Limb (tissue), 2 donors: ENCODE results near the gene FAM193B.
"Not testable (repeated sequence)": the region's sequence is repeated elsewhere in the genome, so short reads cannot be mapped to it uniquely, and the experiment has no call there.

Source experiments
- DNase-seq, 2 donors: peaks; one replicate each; pipeline ENCODE4 v3.0.0-alpha.2; 2016; ENCODE audit errors: extremely low spot score in 2 of 2

FAM193B gene

GRCh38 chr5:177487975-177488374 lies 66.4 kb downstream of the FAM193B start:
- DNase-seq: no peak

GRCh38 chr5:177487144-177487543 lies 67.2 kb downstream of the FAM193B start:
- no peak for DNase-seq

DNA sequence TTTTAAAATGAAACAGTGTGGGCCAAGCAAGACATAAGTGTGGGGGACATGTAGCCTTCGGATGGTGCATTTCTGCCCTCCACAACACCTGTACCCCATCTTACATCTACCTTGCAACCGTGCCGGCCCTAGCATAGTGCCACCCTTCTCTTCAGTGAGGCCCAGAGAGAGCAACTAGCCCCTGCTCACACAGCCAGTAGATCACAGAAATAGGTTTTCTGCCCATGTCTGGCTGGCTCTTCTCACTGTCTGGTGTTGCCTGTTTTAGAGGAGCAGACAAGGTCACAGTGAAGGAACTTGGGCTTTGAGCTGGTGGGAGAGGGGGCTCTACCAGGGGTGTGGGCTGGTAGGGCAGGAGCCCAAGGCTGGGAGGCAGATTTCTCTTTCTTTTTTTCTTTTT lies 68.1 kb downstream of the FAM193B start:
- DNase-seq: no peak

- not testable (repeated sequence) for DNase-seq
These were observed 68.6 kb downstream of the FAM193B start for GRCh38 chr5:177485753-177486152.

DNA sequence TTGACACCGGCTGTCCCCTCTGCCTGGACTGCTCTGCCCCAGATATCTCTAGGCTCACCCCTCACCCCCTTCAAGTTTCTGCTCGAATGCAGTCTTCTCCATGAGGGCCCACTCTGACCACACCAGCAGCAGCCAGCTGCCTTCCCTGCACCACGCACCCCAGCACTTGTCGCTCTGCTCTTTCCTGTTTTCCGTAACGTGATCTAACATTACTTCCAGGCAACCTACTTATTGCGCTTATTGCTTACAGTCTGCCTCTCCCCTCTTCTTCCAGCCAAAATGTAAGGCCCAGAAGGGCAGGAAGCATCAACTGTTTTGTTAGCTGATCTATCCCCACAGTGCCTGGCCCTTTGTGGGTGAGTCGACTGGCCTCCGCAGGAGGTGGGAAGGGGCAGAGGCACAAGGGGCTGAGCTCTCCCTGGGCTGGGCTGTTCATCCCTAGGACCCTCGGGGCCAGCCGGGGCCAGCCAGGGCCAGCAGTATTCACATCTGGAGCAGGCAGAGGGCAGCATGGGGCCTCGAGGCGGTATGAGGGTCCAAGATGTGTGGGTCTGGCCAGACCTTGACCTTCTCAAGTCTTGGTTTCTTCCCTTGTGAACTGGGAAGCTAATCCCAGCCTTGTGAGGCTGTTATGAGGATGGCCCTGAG lies 69.3 kb downstream of the FAM193B start:
- DNase-seq: no peak

- DNase-seq: no peak
These were observed 70.1 kb downstream of the FAM193B start for GRCh38 chr5:177483994-177484901.

- DNase-seq: no peak
These were observed 71.3 kb downstream of the FAM193B start for GRCh38 chr5:177483042-177483441.

DNA sequence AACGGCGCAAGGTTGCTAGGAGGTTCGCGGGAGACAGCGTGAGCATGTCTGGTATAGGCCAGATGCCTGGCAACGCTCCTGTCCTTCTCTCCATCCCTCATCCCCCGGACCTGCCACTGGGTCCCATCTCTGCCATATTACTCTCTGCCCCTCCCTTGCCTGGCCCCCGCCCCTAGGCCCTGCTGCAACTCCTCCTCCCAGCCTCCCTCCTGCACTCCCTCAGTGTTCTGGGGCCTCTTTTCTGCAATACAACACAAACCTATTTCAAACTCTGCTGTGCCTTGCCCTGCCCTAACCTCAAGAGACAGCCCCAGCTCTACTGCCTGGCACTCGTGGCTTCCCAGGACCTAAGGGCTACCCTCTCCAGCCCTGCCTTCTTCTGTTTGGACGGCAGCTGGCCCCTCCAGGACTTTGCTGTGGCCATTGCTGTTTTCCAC lies 72.0 kb downstream of the FAM193B start:
- DNase-seq: no peak

DNA sequence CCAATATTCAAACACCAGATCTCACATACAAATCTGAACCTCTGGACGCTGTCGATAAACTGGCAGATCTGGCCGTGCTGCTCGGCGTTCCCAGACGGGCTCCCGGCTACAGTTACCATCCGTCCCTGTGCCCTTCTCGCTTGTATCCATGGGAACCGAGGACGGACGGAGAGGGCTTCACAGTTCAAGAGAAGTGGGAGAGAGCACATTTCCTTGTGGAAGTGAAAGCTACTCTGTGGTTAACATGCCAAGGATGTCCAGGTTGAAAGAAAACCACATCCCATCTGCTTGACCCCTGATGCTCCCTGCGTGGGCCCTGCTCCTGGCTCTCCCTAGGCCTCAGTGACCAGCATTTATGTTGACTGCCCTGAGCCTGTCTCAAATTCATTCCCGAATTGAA lies 74.6 kb downstream of the FAM193B start:
- no peak for DNase-seq

DNA sequence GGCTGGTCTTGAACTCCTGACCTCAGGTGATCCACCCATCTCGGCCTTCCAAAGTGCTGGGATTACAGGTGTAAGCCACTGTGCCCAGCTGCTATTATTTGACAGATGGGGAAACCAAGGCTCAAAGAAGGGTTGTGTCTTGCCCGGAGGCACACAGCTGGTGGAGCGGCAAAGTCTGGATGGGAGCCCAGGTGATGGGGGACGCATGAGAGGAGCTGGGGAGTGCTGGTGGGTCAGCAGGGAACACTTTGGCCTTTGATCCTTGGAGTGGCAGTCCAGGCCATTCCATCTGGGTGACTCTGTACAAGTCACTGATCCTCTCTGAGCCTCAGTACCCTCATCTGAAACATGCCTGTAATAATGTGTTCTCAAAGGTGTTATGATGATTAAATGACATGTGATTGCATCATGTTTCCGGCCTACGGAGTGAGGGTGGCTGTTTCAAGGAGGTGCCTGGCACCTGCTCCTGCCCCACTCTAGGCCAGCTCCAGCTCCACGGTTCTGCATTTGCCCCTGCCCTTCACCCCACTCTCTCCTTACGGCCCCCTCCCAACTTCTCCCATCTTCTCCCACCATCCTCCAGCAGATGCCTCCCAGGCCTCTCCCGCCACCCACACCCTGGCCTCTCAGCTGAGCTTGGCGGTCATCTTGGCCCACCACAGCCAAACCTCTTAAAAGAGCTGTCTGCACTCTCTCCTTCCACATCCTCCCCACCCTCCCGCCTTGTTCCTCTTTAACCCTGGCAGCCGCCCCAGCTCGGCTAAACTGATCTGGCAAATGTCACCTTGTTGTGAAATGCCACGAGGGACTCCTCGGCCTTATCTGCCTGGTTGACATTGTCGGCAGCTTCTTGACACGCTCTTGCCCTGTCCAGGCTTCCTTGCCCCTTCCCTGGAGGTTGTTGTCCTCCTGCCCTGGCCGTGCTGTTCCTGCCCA lies 75.4 kb downstream of the FAM193B start:
- no peak for DNase-seq

- no peak for DNase-seq
These were observed 76.5 kb downstream of the FAM193B start for GRCh38 chr5:177477701-177478477.

DNA sequence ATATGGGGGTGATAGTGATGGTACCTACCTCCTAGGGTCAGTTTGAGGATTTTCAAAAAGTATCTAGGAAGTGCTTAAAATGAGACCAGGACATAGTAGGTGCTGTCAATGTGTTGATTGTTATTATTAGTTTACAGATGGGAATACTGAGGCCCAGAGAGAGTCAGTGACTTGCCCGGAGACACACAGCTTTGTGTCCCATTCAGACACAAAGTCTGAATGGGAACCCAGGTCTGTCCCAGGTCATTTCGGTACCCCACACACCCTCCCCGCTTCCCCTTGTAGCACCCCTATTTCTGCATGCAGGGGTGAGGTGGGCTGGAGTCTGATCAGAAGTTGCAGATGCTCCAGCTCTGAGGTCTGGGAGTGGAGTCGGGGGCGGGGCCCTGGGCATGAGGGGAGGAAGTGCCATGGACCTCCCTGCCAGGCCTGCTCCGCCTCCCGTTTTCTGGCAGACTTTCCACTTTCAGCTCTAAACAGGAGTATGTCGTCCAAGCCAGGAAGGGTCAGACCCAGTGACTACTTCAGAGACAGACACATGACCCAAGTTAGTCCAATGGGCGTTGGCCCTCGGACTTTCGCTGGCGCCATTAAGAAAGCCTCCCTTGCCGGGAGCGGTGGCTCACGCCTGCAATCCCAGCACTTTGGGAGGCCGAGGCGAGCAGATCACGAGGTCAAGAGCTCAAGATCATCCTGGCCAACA lies 77.7 kb downstream of the FAM193B start:
- no peak for DNase-seq

DNA sequence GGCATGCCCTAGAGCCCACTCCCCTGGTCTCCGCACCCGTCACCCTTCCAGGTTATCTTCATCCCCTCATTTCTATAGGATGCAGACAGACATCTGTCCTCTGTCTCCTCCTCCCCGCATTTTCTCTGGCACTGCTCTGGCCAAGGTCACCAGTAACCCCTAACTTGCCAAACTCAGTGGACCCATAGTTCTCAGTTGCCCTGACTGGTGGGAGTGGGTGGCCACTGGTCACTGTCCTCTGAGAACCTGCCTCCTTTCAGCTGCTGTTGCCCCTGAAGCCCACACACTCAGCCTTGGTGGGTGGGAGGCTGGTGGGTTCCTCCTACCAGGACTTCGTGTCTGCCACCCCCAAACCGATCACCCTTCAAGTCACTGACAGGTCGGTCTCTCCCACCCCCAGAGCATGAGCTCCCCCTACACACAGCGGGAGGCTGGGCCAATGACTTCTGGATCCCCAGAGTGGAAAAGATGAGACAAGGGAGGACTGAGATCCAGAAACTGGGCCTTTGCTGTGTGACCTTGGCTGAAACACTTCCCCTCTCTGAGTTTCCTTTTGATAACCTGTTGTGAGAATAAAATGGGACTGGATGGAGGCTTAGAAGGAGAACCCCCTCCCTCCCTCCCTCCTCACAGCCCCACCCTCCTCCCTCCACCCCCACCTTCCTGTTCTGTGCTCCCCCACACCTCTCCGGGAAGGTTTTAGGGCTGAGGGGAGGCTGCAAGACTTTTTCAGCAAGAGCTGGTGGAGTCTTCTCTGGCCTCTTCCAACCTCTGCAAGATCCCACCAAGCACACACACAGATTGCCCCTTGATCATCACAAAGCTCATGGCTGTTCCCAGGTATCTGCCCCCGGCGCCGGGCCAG lies 78.6 kb downstream of the FAM193B start:
- DNase-seq: no peak

GRCh38 chr5:177474846-177475562 lies 79.4 kb downstream of the FAM193B start:
- peak in 1 of 2 donors; percentile 40 for DNase-seq

- DNase-seq: peak in 1 of 2 donors; percentile 59
These were observed 80.3 kb downstream of the FAM193B start for GRCh38 chr5:177474002-177474476.

- peak; percentile 72 to 86 for DNase-seq
These were observed 80.8 kb downstream of the FAM193B start, which contains the start of gene DBN1 for GRCh38 chr5:177473443-177474001. TSS of gene DBN1 (minus strand) at chr5:177473634. CDS start at chr5:177473521, 113 bp downstream.

- peak in 1 of 2 donors; percentile 84 for DNase-seq
These were observed 81.6 kb downstream of the FAM193B start for GRCh38 chr5:177472460-177473442.
